IPS-NIHi7 (cell line): Measurements from ENCODE around the gene CALD1.
A peak's percentile ranks its signal among the peaks of the same experiment; 100 is the strongest.

ENCODE experiments used
- DNase-seq: peaks from one replicate; pipeline ENCODE4 v3.0.0; 2012; ENCODE audit warnings: mixed read lengths; ENCODE audit errors: extremely low spot score

The CALD1 gene

GRCh38 chr7:134778941-134779740 lies at the start of gene CALD1:
TSS of gene CALD1 (plus strand) at chr7:134779634. CDS start at chr7:134867734, 88,100 bp downstream.
- peak; percentile 90 for DNase-seq

GRCh38 chr7:134729895-134730294 lies 49.5 kb upstream of the CALD1 start:
- no peak for DNase-seq

GRCh38 chr7:134730411-134730829 lies 49.0 kb upstream of the CALD1 start:
- no peak for DNase-seq

- no peak for DNase-seq
These were observed 47.8 kb upstream of the CALD1 start for GRCh38 chr7:134731616-134732015.

GRCh38 chr7:134732728-134733127 lies 46.7 kb upstream of the CALD1 start:
- DNase-seq, result no peak

GRCh38 chr7:134736381-134736780 lies 43.1 kb upstream of the CALD1 start:
- DNase-seq, result no peak

GRCh38 chr7:134737566-134738345 lies 41.7 kb upstream of the CALD1 start:
- no peak for DNase-seq

GRCh38 chr7:134739362-134739761 lies 40.1 kb upstream of the CALD1 start:
- no peak for DNase-seq

- no peak for DNase-seq
These were observed 39.1 kb upstream of the CALD1 start for GRCh38 chr7:134740376-134740775.

GRCh38 chr7:134741907-134742635 lies 37.4 kb upstream of the CALD1 start:
- peak; percentile 66 for DNase-seq

- DNase-seq, result no peak
These were observed 36.6 kb upstream of the CALD1 start for GRCh38 chr7:134742688-134743350.

GRCh38 chr7:134744569-134744968 lies 34.9 kb upstream of the CALD1 start:
- peak; percentile 22 for DNase-seq

GRCh38 chr7:134747326-134747725 lies 32.1 kb upstream of the CALD1 start:
- no peak for DNase-seq

GRCh38 chr7:134750083-134751062 lies 29.1 kb upstream of the CALD1 start:
- DNase-seq, result peak; percentile 83

- no peak for DNase-seq
These were observed 27.3 kb upstream of the CALD1 start for GRCh38 chr7:134752006-134752760.

GRCh38 chr7:134755422-134756022 lies 23.9 kb upstream of the CALD1 start:
- no peak for DNase-seq

GRCh38 chr7:134757938-134758337 lies 21.5 kb upstream of the CALD1 start:
- DNase-seq, result no peak

GRCh38 chr7:134758981-134759380 lies 20.5 kb upstream of the CALD1 start:
- no peak for DNase-seq

GRCh38 chr7:134761266-134761665 lies 18.2 kb upstream of the CALD1 start:
- DNase-seq, result no peak
